Ascending aorta (tissue), 2 donors: ENCODE measurements around the gene PHAF1. TPM values are rescaled to one million over a fixed set of nuclear protein-coding genes. Genes with fewer than 3 reads are reported as not detected.
"Not testable (repeated sequence)": the region's sequence is repeated elsewhere in the genome, so short reads cannot be mapped to it uniquely, and the experiment has no call there.

Experiments used
- DNase-seq, 2 donors: peaks; one replicate each; pipeline ENCODE4 v3.0.0-alpha.2; 2019; ENCODE audit warnings: low spot score in 2 of 2
- H3K27ac ChIP-seq, 2 donors: fragments of 200-600 bp; sonication (generic); one replicate each; pipeline ENCODE4 v1.5.1; 2016 to 2017; ENCODE audit warnings: mild to moderate bottlenecking in 1 of 2
- H3K27me3 ChIP-seq: fragments of 200-600 bp; sonication (generic); one replicate; pipeline ENCODE4 v1.5.1; 2017
- H3K36me3 ChIP-seq, 2 donors: fragments of 200-600 bp; sonication (generic); one replicate each; pipeline ENCODE4 v1.5.1; 2016
- H3K4me1 ChIP-seq, 2 donors: fragments of 200-600 bp; sonication (generic); one replicate each; pipeline ENCODE4 v1.5.1; 2016 to 2017; ENCODE audit warnings: mild to moderate bottlenecking in 1 of 2
- H3K4me3 ChIP-seq, 2 donors: fragments of 200-600 bp; sonication (generic); one replicate each; pipeline ENCODE4 v1.5.1; 2016 to 2017; ENCODE audit warnings: mild to moderate bottlenecking in 1 of 2
- H3K9me3 ChIP-seq, 2 donors: fragments of 200-600 bp; sonication (generic); one replicate each; pipeline ENCODE4 v1.5.1; 2016
- intact Hi-C: fragments of 100-400 bp; cut with DNase I; formaldehyde crosslinking; loops from one replicate; pipeline ENCODE4 v1.15.1; 2023
- total RNA-seq: library from RNA; depleted of rRNA; stranded (reverse); fragments of >200 nt; gene quantifications from one replicate; pipeline ENCODE4 v1.1.0, GENCODE V29; 2016
- TF ChIP-seq, protein P1 (sequence below), 3 experiments: fragments of 200-600 bp in 2 of 3; fragments of 450-650 bp in 1 of 3; sonication (generic) in 2 of 3; IDR thresholded peaks; one replicate each; pipeline ENCODE4 v1.5.1; 2016 to 2019; ENCODE audit warnings: antibody characterized with exemption in 3 of 3, mild to moderate bottlenecking in 1 of 3, moderate library complexity in 1 of 3

PHAF1 gene
- total RNA-seq, 1 donor from 2014 or later, result 4.5 TPM

DNA sequence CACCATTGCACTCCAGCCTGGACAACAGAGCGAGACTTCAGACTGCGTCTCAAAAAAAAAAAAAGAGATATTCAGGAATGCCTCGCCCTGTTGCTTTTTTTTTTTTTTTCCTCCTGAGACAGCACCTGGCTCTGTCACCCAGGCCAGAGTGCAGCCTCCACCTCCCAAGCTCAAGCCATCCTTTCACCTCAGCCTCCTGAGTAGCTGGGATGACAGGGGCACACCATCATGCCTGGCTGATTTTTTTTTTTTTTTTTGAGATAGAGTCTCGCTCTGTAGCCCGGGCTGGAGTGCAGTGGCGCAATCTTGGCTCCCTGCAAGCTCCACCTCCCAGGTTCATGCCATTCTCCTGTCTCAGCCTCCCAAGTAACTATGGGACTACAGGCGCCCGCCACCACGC, 8.0 kb downstream of the PHAF1 start:
- Histone ChIP-seq H3K27me3 (no peaks in the 10 kb centered on the region), H3K27ac (no peak overlapping the region), H3K36me3 (peaks cover 13 to 24% of the 10 kb centered on the region in 2 donors), H3K4me1 (no peaks in the 10 kb centered on the region), H3K4me3 (no peak overlapping the region), H3K9me3 (no peaks in the 10 kb centered on the region)
- intact Hi-C loops, result no loop called here
- no peak for DNase-seq
- TF ChIP-seq, protein P1, sequence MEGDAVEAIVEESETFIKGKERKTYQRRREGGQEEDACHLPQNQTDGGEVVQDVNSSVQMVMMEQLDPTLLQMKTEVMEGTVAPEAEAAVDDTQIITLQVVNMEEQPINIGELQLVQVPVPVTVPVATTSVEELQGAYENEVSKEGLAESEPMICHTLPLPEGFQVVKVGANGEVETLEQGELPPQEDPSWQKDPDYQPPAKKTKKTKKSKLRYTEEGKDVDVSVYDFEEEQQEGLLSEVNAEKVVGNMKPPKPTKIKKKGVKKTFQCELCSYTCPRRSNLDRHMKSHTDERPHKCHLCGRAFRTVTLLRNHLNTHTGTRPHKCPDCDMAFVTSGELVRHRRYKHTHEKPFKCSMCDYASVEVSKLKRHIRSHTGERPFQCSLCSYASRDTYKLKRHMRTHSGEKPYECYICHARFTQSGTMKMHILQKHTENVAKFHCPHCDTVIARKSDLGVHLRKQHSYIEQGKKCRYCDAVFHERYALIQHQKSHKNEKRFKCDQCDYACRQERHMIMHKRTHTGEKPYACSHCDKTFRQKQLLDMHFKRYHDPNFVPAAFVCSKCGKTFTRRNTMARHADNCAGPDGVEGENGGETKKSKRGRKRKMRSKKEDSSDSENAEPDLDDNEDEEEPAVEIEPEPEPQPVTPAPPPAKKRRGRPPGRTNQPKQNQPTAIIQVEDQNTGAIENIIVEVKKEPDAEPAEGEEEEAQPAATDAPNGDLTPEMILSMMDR (IDR thresholded peaks at IDR 0.05), result no peak

- H3K27me3 ChIP-seq, result no peaks in the 10 kb centered on the region
- H3K4me1 ChIP-seq, result no peaks in the 10 kb centered on the region
- no peak overlapping the region for H3K27ac ChIP-seq
- TF ChIP-seq, protein P1 (IDR thresholded peaks at IDR 0.05), result no peak
- no peak overlapping the region for H3K4me3 ChIP-seq
- H3K9me3 ChIP-seq, result no peaks in the 10 kb centered on the region
- no peak for DNase-seq
- intact Hi-C loops, result no loop called here
- peaks cover 30 to 39% of the 10 kb centered on the region in 2 donors for H3K36me3 ChIP-seq
These were observed 10.3 kb downstream of the PHAF1 start for GRCh38 chr16:67120025-67120424.

GRCh38 chr16:67122799-67123198, 13.1 kb downstream of the PHAF1 start:
- intact Hi-C loops, result not testable (repeated sequence)

GRCh38 chr16:67128417-67128816, 18.7 kb downstream of the PHAF1 start:
- DNase-seq, result no peak
- intact Hi-C loops, result no loop called here

More at GRCh38 chr16:67122799-67123198, 13.1 kb downstream of the PHAF1 start:
- peaks cover 43 to 52% of the 10 kb centered on the region in 2 donors for H3K36me3 ChIP-seq
- DNase-seq, H3K9me3 ChIP-seq, H3K27ac ChIP-seq, H3K4me3 ChIP-seq, H3K4me1 ChIP-seq, H3K27me3 ChIP-seq: not testable (repeated sequence)

DNA sequence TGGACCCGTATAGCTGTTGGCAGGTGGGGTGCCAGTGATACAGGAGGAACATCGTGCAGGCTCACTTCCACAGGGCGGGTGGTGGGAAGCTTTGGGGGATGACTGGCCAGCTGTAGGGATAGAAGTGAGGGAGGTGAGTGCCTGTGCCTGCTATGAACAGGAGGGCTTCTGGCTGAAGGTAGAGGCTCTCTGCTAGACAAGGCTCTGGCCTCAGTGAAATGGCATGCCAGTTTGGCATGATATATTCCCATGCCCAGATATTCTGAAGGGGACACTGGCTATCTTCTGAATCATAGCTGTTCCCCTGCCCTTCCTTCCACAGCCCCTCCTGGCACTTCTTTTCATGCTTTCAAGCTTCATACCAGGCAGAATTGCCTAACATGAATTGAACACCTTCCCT, 19.1 kb downstream of the PHAF1 start:
- intact Hi-C loops, result no loop called here
- Histone ChIP-seq H3K27ac (no peak overlapping the region), H3K27me3 (no peaks in the 10 kb centered on the region), H3K9me3 (no peaks in the 10 kb centered on the region), H3K4me1 (no peaks in the 10 kb centered on the region), H3K4me3 (no peak overlapping the region), H3K36me3 (peaks cover 46 to 58% of the 10 kb centered on the region in 2 donors)
- TF ChIP-seq, protein P1 (IDR thresholded peaks at IDR 0.05), result no peak
- no peak for DNase-seq

More at GRCh38 chr16:67128417-67128816, 18.7 kb downstream of the PHAF1 start:
- no peaks in the 10 kb centered on the region for H3K9me3 ChIP-seq
- H3K36me3 ChIP-seq, result peaks cover 50 to 56% of the 10 kb centered on the region in 2 donors
- H3K27me3 ChIP-seq, result no peaks in the 10 kb centered on the region
- H3K4me1 ChIP-seq, result no peaks in the 10 kb centered on the region
- H3K4me3 ChIP-seq, result no peak overlapping the region
- no peak overlapping the region for H3K27ac ChIP-seq
- TF ChIP-seq, protein P1 (IDR thresholded peaks at IDR 0.05), result no peak

- H3K36me3 ChIP-seq, result peaks cover 46 to 58% of the 10 kb centered on the region in 2 donors
- H3K4me1 ChIP-seq, result no peaks in the 10 kb centered on the region
- H3K4me3 ChIP-seq, result no peak overlapping the region
- H3K9me3 ChIP-seq, result no peaks in the 10 kb centered on the region
- no peak for DNase-seq
- intact Hi-C loops, result no loop called here
- H3K27ac ChIP-seq, result no peak overlapping the region
- TF ChIP-seq, protein P1 (IDR thresholded peaks at IDR 0.05), result no peak
- H3K27me3 ChIP-seq, result no peaks in the 10 kb centered on the region
These were observed 19.7 kb downstream of the PHAF1 start for GRCh38 chr16:67129422-67129821.
